Measurements from ENCODE around the gene ST3GAL5. TPM values are rescaled to one million over a fixed set of nuclear protein-coding genes. Genes with fewer than 3 reads are reported as not detected.
"Not testable (repeated sequence)": the region's sequence is repeated elsewhere in the genome, so short reads cannot be mapped to it uniquely, and the experiment has no call there.

ST3GAL5 gene
- total RNA-seq, 1 experiment from 2014 or later = 3.8 TPM

DNA sequence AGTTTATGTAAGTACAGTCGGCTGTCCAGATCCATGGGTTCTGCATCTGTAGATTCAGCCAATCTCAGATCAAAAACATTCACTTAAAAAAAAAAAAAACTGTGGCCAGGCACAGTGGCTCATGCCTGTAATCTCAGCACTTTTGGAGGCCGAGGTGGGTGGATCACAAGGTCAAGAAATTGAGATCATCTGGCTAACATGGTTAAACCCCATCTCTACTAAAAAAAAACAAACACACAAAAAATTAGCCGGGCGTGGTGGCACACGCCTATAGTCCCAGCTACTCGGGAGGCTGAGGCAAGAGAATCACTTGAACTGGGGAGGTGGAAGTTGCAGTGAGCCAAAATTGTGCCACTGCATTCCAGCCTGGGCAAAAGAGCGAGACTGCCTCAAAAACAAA lies 42.4 kb upstream of the ST3GAL5 start:
- not testable (repeated sequence) for H3K79me2 ChIP-seq (ENCODE audit: low read length); H4K20me1 ChIP-seq (ENCODE audit: insufficient read depth, low read depth, low read length); H3K4me3 ChIP-seq (ENCODE audit: low read length); H3K4me2 ChIP-seq (ENCODE audit: low read depth, low read length, poor library complexity, severe bottlenecking); H3K9me3 ChIP-seq (ENCODE audit: low read length); H3K9me2 ChIP-seq (replicated peaks; ENCODE audit: insufficient read depth, low read length); H3K27ac ChIP-seq (ENCODE audit: low read length); H3K27me3 ChIP-seq (ENCODE audit: low read length); H3K36me3 ChIP-seq (ENCODE audit: insufficient read depth, low read length); H3K4me1 ChIP-seq (ENCODE audit: low read length); H2AFZ ChIP-seq (ENCODE audit: low read length); DNase-seq; H3K9ac ChIP-seq (ENCODE audit: low read length)

DNA sequence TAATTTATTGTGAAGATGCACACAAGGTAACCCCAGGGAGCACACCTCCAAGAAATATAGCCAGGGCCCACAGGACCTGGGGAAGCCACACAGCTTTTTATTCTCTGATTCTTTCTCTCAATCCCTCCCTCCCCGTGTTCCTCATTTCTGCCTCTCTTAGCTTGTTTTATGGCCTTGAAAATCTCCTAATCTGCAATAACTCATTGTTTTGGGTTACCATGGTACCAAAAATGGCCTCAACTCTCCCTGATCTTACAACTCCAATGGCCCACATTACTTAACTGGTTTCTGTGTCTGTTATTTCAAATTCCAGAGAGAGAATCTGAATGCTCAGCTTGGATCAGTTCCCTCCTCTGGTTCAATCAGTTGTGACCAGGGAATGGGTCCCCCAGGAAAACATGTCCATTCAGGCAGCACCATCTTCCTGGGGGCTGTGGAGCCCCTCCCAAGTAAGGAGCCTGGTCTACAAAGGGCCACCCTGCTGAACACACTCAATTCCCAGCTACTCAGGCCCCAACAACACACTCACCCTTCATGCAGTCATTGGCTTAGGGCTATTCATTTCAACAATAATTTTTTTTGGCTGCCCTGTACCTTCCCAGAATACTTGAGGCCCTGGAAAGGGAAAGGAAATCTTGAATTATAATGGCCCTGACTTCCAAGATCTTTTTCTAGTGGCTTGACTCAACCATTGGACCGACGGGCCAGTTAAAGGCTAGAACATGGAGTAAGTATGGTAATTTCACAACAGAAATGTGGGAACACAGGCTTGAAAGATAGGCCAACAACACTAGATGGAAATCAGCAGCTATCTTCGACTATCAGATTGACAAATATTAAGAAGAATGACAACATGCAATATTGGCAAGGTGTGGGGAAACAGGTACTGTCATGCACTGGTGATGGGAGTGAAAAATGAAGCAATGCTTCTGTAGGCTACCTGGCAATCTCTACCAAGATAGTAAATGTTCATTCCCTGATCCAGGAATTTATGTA lies 41.6 kb upstream of the ST3GAL5 start:
- Histone ChIP-seq H3K9ac (ENCODE audit: low read length) (no peak overlapping the region), H3K4me1 (ENCODE audit: low read length) (no peaks in the 10 kb centered on the region), H3K79me2 (ENCODE audit: low read length) (no peaks in the 10 kb centered on the region), H4K20me1 (ENCODE audit: insufficient read depth, low read depth, low read length) (no peaks in the 10 kb centered on the region), H3K9me2 (replicated peaks; ENCODE audit: insufficient read depth, low read length) (no peaks in the 10 kb centered on the region), H2AFZ (ENCODE audit: low read length) (no peak overlapping the region), H3K4me2 (ENCODE audit: low read depth, low read length, poor library complexity, severe bottlenecking) (no peak overlapping the region), H3K27ac (ENCODE audit: low read length) (no peak overlapping the region), H3K36me3 (ENCODE audit: insufficient read depth, low read length) (no peaks in the 10 kb centered on the region), H3K4me3 (ENCODE audit: low read length) (no peak overlapping the region), H3K27me3 (ENCODE audit: low read length) (no peaks in the 10 kb centered on the region), H3K9me3 (ENCODE audit: low read length) (no peaks in the 10 kb centered on the region)
- no peak for DNase-seq

DNA sequence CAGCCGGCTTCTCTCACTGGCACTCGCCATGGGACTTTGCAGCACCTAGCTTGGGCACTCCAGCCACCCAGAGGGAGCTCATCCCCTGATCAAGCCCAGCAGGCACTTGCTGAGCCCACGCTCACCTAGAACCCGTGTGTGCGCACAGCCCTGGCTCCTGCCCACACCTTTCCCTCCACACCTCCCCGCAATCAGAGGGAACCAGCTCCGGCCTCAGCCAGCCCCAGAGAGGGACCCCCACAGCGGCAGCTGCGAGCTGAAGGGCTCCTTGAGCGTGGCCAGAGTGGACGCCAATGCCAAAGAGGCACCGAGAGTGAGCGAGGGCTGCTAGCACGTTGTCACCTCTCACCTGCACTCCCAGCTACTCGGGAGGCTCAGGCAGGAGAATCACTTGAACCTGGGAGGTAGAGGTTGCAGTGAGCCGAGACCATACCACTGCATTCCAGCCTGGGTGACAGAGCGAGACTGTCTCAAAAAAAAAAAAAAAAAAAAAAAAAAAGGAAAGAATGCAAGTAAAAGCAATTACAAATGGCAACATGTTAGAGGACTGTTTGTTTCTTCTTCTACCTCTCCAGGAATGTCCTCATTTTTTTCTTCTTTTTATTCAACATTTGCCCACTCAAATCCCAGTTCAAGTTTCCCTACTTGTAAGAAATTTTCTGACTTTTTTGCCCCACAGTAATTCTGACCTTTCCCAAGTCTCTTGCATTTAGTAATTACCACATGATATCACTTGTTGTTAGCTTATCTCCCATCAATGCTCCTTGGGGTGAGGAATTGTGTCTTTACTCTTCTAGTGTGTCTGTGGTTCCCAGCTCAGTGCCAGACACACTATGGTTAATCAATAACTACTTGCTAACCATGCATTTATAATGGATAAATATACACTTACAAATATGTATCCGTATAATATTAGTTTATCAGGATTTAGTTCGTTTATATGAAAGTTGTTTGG lies 40.6 kb upstream of the ST3GAL5 start:
- no peaks in the 10 kb centered on the region for H3K36me3 ChIP-seq (ENCODE audit: insufficient read depth, low read length)
- H3K4me3 ChIP-seq (ENCODE audit: low read length) = no peak overlapping the region
- H3K9ac ChIP-seq (ENCODE audit: low read length) = no peak overlapping the region
- no peaks in the 10 kb centered on the region for H3K4me1 ChIP-seq (ENCODE audit: low read length)
- no peaks in the 10 kb centered on the region for H3K9me3 ChIP-seq (ENCODE audit: low read length)
- H4K20me1 ChIP-seq (ENCODE audit: insufficient read depth, low read depth, low read length) = no peaks in the 10 kb centered on the region
- no peaks in the 10 kb centered on the region for H3K27me3 ChIP-seq (ENCODE audit: low read length)
- H3K4me2 ChIP-seq (ENCODE audit: low read depth, low read length, poor library complexity, severe bottlenecking) = no peak overlapping the region
- no peak for DNase-seq
- no peaks in the 10 kb centered on the region for H3K9me2 ChIP-seq (replicated peaks; ENCODE audit: insufficient read depth, low read length)
- no peak overlapping the region for H2AFZ ChIP-seq (ENCODE audit: low read length)
- no peak overlapping the region for H3K27ac ChIP-seq (ENCODE audit: low read length)
- H3K79me2 ChIP-seq (ENCODE audit: low read length) = no peaks in the 10 kb centered on the region

DNA sequence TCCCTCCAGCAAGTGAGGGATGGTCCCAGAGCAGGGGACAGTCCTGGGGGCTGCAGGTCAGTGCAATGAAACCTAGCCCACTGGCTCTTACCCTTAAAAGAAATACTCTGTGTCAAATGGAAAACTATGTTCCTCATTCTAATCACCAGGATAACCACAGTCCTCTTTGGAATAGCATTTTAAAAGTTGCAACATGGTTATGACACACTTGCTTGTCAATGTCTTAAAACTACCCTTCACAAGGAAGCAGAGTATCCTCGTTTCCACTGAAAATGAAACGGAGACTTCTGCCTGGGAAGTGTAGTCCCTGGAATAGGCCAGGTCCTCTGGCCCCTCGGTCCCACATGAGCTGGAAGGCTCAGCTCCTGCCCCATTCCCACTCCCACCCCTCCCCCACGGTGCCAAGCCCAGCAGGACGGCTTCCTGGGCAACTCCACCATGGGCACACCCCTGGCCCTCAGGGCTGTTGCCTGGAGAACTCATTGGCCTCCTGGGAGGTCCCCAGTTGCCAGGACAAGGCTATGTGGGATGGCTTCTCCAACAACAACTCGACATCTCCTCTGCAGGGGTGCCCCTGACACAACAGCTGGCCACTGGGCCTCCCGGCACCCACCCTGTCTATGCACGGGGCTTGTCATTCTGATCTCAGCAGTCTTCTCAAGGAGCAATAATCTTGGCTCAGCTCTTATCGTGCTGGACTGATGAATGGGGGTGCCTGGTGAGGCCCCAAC lies 38.3 kb upstream of the ST3GAL5 start:
- no peaks in the 10 kb centered on the region for H4K20me1 ChIP-seq (ENCODE audit: insufficient read depth, low read depth, low read length)
- no peak overlapping the region for H3K4me2 ChIP-seq (ENCODE audit: low read depth, low read length, poor library complexity, severe bottlenecking)
- H3K4me3 ChIP-seq (ENCODE audit: low read length) = no peak overlapping the region
- no peak overlapping the region for H2AFZ ChIP-seq (ENCODE audit: low read length)
- H3K9ac ChIP-seq (ENCODE audit: low read length) = no peak overlapping the region
- no peaks in the 10 kb centered on the region for H3K79me2 ChIP-seq (ENCODE audit: low read length)
- no peaks in the 10 kb centered on the region for H3K9me3 ChIP-seq (ENCODE audit: low read length)
- DNase-seq = no peak
- H3K27ac ChIP-seq (ENCODE audit: low read length) = no peak overlapping the region
- no peaks in the 10 kb centered on the region for H3K9me2 ChIP-seq (replicated peaks; ENCODE audit: insufficient read depth, low read length)
- H3K36me3 ChIP-seq (ENCODE audit: insufficient read depth, low read length) = no peaks in the 10 kb centered on the region
- H3K4me1 ChIP-seq (ENCODE audit: low read length) = no peaks in the 10 kb centered on the region
- no peaks in the 10 kb centered on the region for H3K27me3 ChIP-seq (ENCODE audit: low read length)

DNA sequence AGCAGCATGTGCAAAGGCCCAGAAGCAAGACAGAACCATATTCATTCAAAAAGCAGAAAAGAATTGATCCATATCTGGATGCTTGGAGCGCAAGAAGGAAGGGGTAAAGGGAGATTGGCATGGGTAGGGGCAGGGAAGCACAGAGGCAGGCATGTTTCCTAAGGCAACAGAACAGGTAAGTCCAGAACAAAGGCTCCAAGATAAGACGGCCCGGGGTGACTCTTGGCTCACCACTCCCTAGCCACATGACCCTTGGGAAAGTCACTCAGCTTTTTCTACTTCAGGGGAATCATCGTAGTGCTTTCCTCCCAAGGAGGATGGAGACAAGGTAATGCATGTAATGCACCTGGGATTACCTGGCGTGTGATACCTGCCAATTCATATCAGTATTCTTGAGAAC lies 37.7 kb upstream of the ST3GAL5 start:
- H3K79me2 ChIP-seq (ENCODE audit: low read length) = no peaks in the 10 kb centered on the region
- H3K36me3 ChIP-seq (ENCODE audit: insufficient read depth, low read length) = no peaks in the 10 kb centered on the region
- no peaks in the 10 kb centered on the region for H3K9me3 ChIP-seq (ENCODE audit: low read length)
- no peak overlapping the region for H3K4me3 ChIP-seq (ENCODE audit: low read length)
- H3K9ac ChIP-seq (ENCODE audit: low read length) = no peak overlapping the region
- no peaks in the 10 kb centered on the region for H3K9me2 ChIP-seq (replicated peaks; ENCODE audit: insufficient read depth, low read length)
- H3K4me2 ChIP-seq (ENCODE audit: low read depth, low read length, poor library complexity, severe bottlenecking) = no peak overlapping the region
- DNase-seq = no peak
- no peaks in the 10 kb centered on the region for H3K27me3 ChIP-seq (ENCODE audit: low read length)
- no peak overlapping the region for H2AFZ ChIP-seq (ENCODE audit: low read length)
- H3K27ac ChIP-seq (ENCODE audit: low read length) = no peak overlapping the region
- no peaks in the 10 kb centered on the region for H3K4me1 ChIP-seq (ENCODE audit: low read length)
- H4K20me1 ChIP-seq (ENCODE audit: insufficient read depth, low read depth, low read length) = no peaks in the 10 kb centered on the region

DNA sequence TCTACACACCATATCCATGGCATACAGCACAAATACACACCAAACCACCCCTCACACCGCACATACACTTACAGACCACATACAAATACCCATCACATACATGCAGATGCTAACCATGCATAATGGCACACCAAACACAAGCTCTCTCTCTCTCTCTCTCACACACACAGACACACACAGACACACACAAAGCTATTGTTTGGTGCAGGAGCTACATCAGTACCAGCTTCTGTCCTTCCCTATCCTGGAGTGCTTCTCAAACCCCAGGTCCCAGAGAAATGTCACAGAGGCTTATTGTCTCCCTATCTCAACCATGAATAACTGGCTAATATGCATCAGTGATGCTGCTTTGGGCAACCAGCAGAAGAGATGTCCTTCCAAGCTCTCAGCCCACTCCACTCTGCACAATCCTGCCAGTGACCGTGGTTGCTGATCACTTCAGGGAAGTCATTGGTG lies 36.5 kb upstream of the ST3GAL5 start:
- Histone ChIP-seq H3K4me3 (ENCODE audit: low read length) (no peak overlapping the region), H3K9me2 (replicated peaks; ENCODE audit: insufficient read depth, low read length) (no peaks in the 10 kb centered on the region), H3K4me2 (ENCODE audit: low read depth, low read length, poor library complexity, severe bottlenecking) (no peak overlapping the region), H3K36me3 (ENCODE audit: insufficient read depth, low read length) (no peaks in the 10 kb centered on the region), H3K27ac (ENCODE audit: low read length) (no peak overlapping the region), H2AFZ (ENCODE audit: low read length) (no peak overlapping the region), H3K79me2 (ENCODE audit: low read length) (no peaks in the 10 kb centered on the region), H4K20me1 (ENCODE audit: insufficient read depth, low read depth, low read length) (no peaks in the 10 kb centered on the region), H3K27me3 (ENCODE audit: low read length) (no peaks in the 10 kb centered on the region), H3K9ac (ENCODE audit: low read length) (no peak overlapping the region), H3K4me1 (ENCODE audit: low read length) (no peaks in the 10 kb centered on the region), H3K9me3 (ENCODE audit: low read length) (no peaks in the 10 kb centered on the region)
- no peak for DNase-seq

DNA sequence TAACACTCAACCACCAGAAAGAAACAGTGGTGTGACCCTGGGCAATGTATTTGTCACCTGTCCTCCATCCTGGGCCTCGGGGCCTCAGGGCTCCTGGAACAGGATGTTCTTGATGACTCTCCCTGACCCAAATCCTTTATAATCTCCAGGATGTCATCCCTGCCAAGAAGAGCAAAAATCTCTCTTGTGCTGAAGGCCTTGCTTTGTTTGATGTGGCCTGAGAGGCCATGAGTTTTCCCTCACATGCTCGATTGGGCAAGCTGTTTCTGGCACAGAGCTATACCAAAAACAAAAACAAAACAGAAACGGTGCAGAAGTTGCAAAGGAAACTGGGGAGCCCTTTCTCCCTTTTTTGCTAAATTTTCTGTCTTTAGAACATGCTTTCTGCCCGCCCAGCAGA lies 35.7 kb upstream of the ST3GAL5 start:
- Histone ChIP-seq H3K4me1 (ENCODE audit: low read length) (no peaks in the 10 kb centered on the region), H3K36me3 (ENCODE audit: insufficient read depth, low read length) (no peaks in the 10 kb centered on the region), H3K9me3 (ENCODE audit: low read length) (no peaks in the 10 kb centered on the region), H3K9ac (ENCODE audit: low read length) (no peak overlapping the region), H3K4me2 (ENCODE audit: low read depth, low read length, poor library complexity, severe bottlenecking) (no peak overlapping the region), H3K79me2 (ENCODE audit: low read length) (no peaks in the 10 kb centered on the region), H3K4me3 (ENCODE audit: low read length) (no peak overlapping the region), H4K20me1 (ENCODE audit: insufficient read depth, low read depth, low read length) (no peaks in the 10 kb centered on the region), H3K27me3 (ENCODE audit: low read length) (no peaks in the 10 kb centered on the region), H2AFZ (ENCODE audit: low read length) (no peak overlapping the region), H3K27ac (ENCODE audit: low read length) (no peak overlapping the region), H3K9me2 (replicated peaks; ENCODE audit: insufficient read depth, low read length) (no peaks in the 10 kb centered on the region)
- DNase-seq = no peak

Data from Karpas-422 (cell line).